K562 (cell line): ENCODE results near the gene BBLN. TPM values are rescaled to one million over a fixed set of nuclear protein-coding genes. Genes with fewer than 3 reads are reported as not detected.

Experiments
- ATAC-seq: fragments of 200-7000 bp; cut with Tn5 transposase; 3 replicates; pipeline ENCODE4 v1.9.1; 2020; ENCODE audit warnings: moderate library complexity
- BruUV-seq: library from RNA; stranded (reverse); fragments of 400-500 nt; replicated peaks from 2 replicates; lab custom pipeline; 2021; lab: Mats Ljungman, UMichigan
- CTCF ChIA-PET: fragments of 300-600 bp; formaldehyde crosslinking; extraction: SDS; loops from one replicate; lab custom pipeline; 2021; ENCODE audit warnings: low intra/inter-chr PET ratio; lab: Yijun Ruan, JAX
- POLR2A ChIA-PET: fragments of 300-600, 350-650 bp; sonication (Branson Sonifier 250); formaldehyde crosslinking; extraction: SDS; loops from one replicate; lab custom pipeline; 2021; ENCODE audit warnings: antibody characterized with exemption, inconsistent platforms; lab: Yijun Ruan, JAX
- DNase-seq, 4 experiments: peaks; one replicate each; pipeline versions ENCODE4 v3.0.0 to v3.0.0-alpha.2; 2011 to 2018; ENCODE audit warnings: low spot score in 3 of 4, mixed read lengths in 3 of 4; ENCODE audit errors: extremely low read depth in 1 of 4
- FAIRE-seq: peaks from 2 replicates; lab custom pipeline; 2011; peaks lifted over from hg19 to GRCh38; lab: Jason Lieb, UNC
- H2AFZ ChIP-seq: 2 replicates; pipeline ENCODE4 v1.6.0; 2011; ENCODE audit warnings: low read depth, low read length, control low read depth, inconsistent platforms
- H3K27ac ChIP-seq: fragments of 200-600 bp; 3 replicates; pipeline ENCODE4 v1.8.0; 2011; ENCODE audit warnings: low read depth, mild to moderate bottlenecking, control low read depth, inconsistent platforms, low read length, moderate library complexity, mixed read lengths; ENCODE audit errors: extremely low read depth
- H3K27me3 ChIP-seq, 2 experiments: fragments of 300-600 bp in 1 of 2; 2 replicates in 1 of 2; 3 replicates in 1 of 2; pipeline versions ENCODE4 v1.6.0 to v1.8.0; 2011; ENCODE audit warnings: inconsistent platforms in 2 of 2, low read length in 2 of 2, mild to moderate bottlenecking in 1 of 2, mixed read lengths in 1 of 2, moderate library complexity in 1 of 2; ENCODE audit not compliant: control insufficient read depth in 2 of 2, insufficient read depth in 2 of 2
- H3K36me3 ChIP-seq: fragments of 300-600 bp; 3 replicates; pipeline ENCODE4 v1.8.0; 2011; ENCODE audit warnings: mild to moderate bottlenecking, low read length, inconsistent platforms; ENCODE audit not compliant: control insufficient read depth, insufficient read depth
- H3K4me1 ChIP-seq, 2 experiments: fragments of 200-600 bp in 1 of 2; replicated peaks in 1 of 2; 2 replicates in 1 of 2; 3 replicates in 1 of 2; pipeline versions ENCODE4 v1.5.1 to v1.8.0; 2011; ENCODE audit warnings: inconsistent platforms in 2 of 2, low read length in 2 of 2, mild to moderate bottlenecking in 1 of 2, mixed read lengths in 1 of 2, moderate library complexity in 1 of 2; ENCODE audit not compliant: control insufficient read depth in 2 of 2, insufficient read depth in 2 of 2
- H3K4me2 ChIP-seq: 2 replicates; pipeline ENCODE4 v1.6.1; 2011; ENCODE audit warnings: low read length, control low read depth, inconsistent platforms, mixed read lengths; ENCODE audit not compliant: insufficient read depth
- H3K4me3 ChIP-seq: fragments of 200-600 bp; sonication (generic), shearing (Covaris generic); 2 replicates; pipeline ENCODE4 v1.5.1; 2016; ENCODE audit warnings: control low read depth, inconsistent platforms
- H3K79me2 ChIP-seq: fragments of 200-600 bp; 3 replicates; pipeline ENCODE4 v1.8.0; 2011; ENCODE audit warnings: low read length, inconsistent platforms; ENCODE audit not compliant: control insufficient read depth, insufficient read depth
- H3K9ac ChIP-seq, 2 experiments: 2 replicates each; pipeline versions ENCODE4 v1.6.0 to v1.6.1; 2011; ENCODE audit warnings: low read depth in 2 of 2, low read length in 2 of 2, control low read depth in 1 of 2, inconsistent platforms in 1 of 2, mild to moderate bottlenecking in 1 of 2, mixed read lengths in 1 of 2; ENCODE audit not compliant: insufficient read depth in 1 of 2
- H3K9me1 ChIP-seq: one replicate; pipeline ENCODE4 v1.6.0; 2011; ENCODE audit warnings: inconsistent platforms, mild to moderate bottlenecking, low read length, moderate library complexity; ENCODE audit not compliant: control insufficient read depth, insufficient read depth
- H3K9me3 ChIP-seq: replicated peaks from 2 replicates; pipeline ENCODE4 v1.5.1; 2011; ENCODE audit warnings: low read depth, low read length, inconsistent platforms; ENCODE audit not compliant: control insufficient read depth, insufficient read depth
- H4K20me1 ChIP-seq: replicated peaks from 2 replicates; pipeline ENCODE4 v1.6.1; 2011; ENCODE audit warnings: low read length, inconsistent platforms, mixed read lengths; ENCODE audit not compliant: control insufficient read depth, insufficient read depth
- KLF6 ChIP-seq: fragments of 250-450 bp; sonication (Bioruptor Pico); IDR thresholded peaks from 2 replicates; pipeline ENCODE4 v1.4.0; 2020; ENCODE audit warnings: mild to moderate bottlenecking, moderate library complexity, borderline replicate concordance
- MECOM ChIP-seq: fragments of 250-450 bp; sonication (Bioruptor Pico); IDR thresholded peaks from 2 replicates; pipeline ENCODE4 v1.8.0; 2022; ENCODE audit warnings: inconsistent platforms
- MYC ChIP-seq, 2 experiments: fragments of 250-450 bp in 1 of 2; sonication (Bioruptor Pico) in 1 of 2; IDR thresholded peaks; 2 replicates each; pipeline versions ENCODE4 v1.5.1 to v1.6.1; 2012 to 2021; ENCODE audit warnings: low read depth in 2 of 2, borderline replicate concordance in 1 of 2, improper control_type of control experiment in 1 of 2, low read length in 1 of 2, mild to moderate bottlenecking in 1 of 2, moderate library complexity in 1 of 2
- STAT5B ChIP-seq: fragments of 250-450 bp; sonication (Bioruptor Pico); IDR thresholded peaks from 2 replicates; pipeline ENCODE4 v1.8.0; 2021; ENCODE audit warnings: mild to moderate bottlenecking, inconsistent platforms
- TAF9B ChIP-seq: fragments of 450-650 bp; IDR thresholded peaks from 2 replicates; pipeline ENCODE4 v1.6.1; 2018; ENCODE audit warnings: mild to moderate bottlenecking; ENCODE audit not compliant: partially characterized antibody
- TGIF2 ChIP-seq: sonication (generic); formaldehyde crosslinking; IDR thresholded peaks from 2 replicates; pipeline ENCODE4 v1.8.1; 2022; ENCODE audit warnings: mild to moderate bottlenecking, missing genetic modification reagents, moderate library complexity
- ZNF668 ChIP-seq: fragments of 250-450 bp; sonication (Bioruptor Pico); IDR thresholded peaks from 2 replicates; pipeline ENCODE4 v1.8.0; 2022; ENCODE audit warnings: mild to moderate bottlenecking, inconsistent platforms
- WGBS: fragments of 100-300 bp; shearing (Covaris generic); methylation state at CpG from one replicate; pipeline ENCODE4 v1.1.6; 2016; ENCODE audit warnings: low coverage, mixed read lengths; ENCODE audit not compliant: insufficient coverage; ENCODE audit errors: missing lambda C conversion rate; 5-methylcytosine and 5-hydroxymethylcytosine counted together
- in situ Hi-C: fragments of 300-500 bp; cut with MboI; formaldehyde crosslinking; loops from 4 replicates; pipeline ENCODE4 v1.15.0; 2018; ENCODE audit warnings: inconsistent platforms, mixed read lengths
- intact Hi-C: fragments of 100-400 bp; cut with micrococcal nuclease; formaldehyde crosslinking; loops from 2 replicates; pipeline ENCODE4 v1.14.2; 2022
- polyA plus RNA-seq, 8 experiments: library from polyadenylated mRNA; depleted of rRNA in 4 of 8; stranded (reverse) in 5 of 8; unstranded in 3 of 8; fragments of >200 nt; fragmentation: Nextera tagmentation in 2 of 8; fragmentation: Illumina TruSeq in 1 of 8; extraction: Ambion mirVana in 2 of 8; extraction: Trizol in 1 of 8; gene quantifications; 2 replicates each; pipeline versions ENCODE4 v1.2.1 to v1.2.3, GENCODE V29; 2011 to 2014; ENCODE audit warnings: inconsistent platforms in 1 of 8, missing spikeins in 1 of 8
- total RNA-seq, 7 experiments: library from RNA; depleted of rRNA in 6 of 7; stranded (reverse); fragments of >200 nt in 6 of 7; fragmentation: Illumina TruSeq in 2 of 7; extraction: Trizol in 2 of 7; gene quantifications; 2 replicates each; pipeline versions ENCODE4 v1.2.1 to v1.2.3, GENCODE V29; 2011 to 2021; ENCODE audit warnings: low replicate concordance in 1 of 7

The BBLN gene
- total and polyA plus RNA-seq, 9 of the 15 experiments (the other 6 are each of a cell fraction or from before 2014, with no cell fraction given), result 4.2 to 331 (median 87.1) TPM

GRCh38 chr9:128146591-128147120 is 13.4 kb upstream of the BBLN start:
- Histone ChIP-seq H3K36me3 (no peaks in the 10 kb centered on the region), H3K9ac (peak overlapping the region in 1 of 2 experiments; percentile 53; a peak in 1 of 4 replicates), H3K27me3 (no peaks in the 10 kb centered on the region), H3K79me2 (no peaks in the 10 kb centered on the region), H3K27ac (no peak overlapping the region), H3K4me1 (peaks cover 31 to 69% of the 10 kb centered on the region in 2 experiments), H3K9me1 (peaks cover 8% of the 10 kb centered on the region), H2AFZ (no peak overlapping the region), H3K9me3 (no peaks in the 10 kb centered on the region), H3K4me2 (no peak overlapping the region), H3K4me3 (no peak overlapping the region), H4K20me1 (no peaks in the 10 kb centered on the region)
- CTCF ChIA-PET, result no interaction called here
- ATAC-seq (no peak), DNase-seq (peak in 2 of 4 experiments; percentile 15 to 21), FAIRE-seq (no peak)
- WGBS, result 44% methylated on average over 8 of the region's 8 CpGs
- intact Hi-C loops, result no loop called here
- in situ Hi-C loops, result no loop called here
- no peak for TF ChIP-seq STAT5B (CRISPR knock-in tag)
- TF ChIP-seq TAF9B, result no peak
- no peak for TF ChIP-seq KLF6 (CRISPR knock-in tag)
- TF ChIP-seq MYC (IDR thresholded peaks at IDR 0.05; ENCODE audit: low read depth, low read length), result no peak
- no peak for TF ChIP-seq MYC (CRISPR knock-in tag; IDR thresholded peaks at IDR 0.05; ENCODE audit: borderline replicate concordance, low read depth)
- no peak for TF ChIP-seq ZNF668 (CRISPR knock-in tag)
- TF ChIP-seq TGIF2 (CRISPR knock-in tag), result no peak
- TF ChIP-seq MECOM, result no peak
- BruUV-seq, result no TSS peak
- POLR2A ChIA-PET, result interaction anchor here (0.6 to 0.8 kb wide), 4 partner anchors 11 to 192 kb away, joined by 3 to 6 read pairs (median 3); partner anchors contain the start of gene BBLN
